GM19468 (cell line): ENCODE results near the gene HPS4.
"Not testable (repeated sequence)": the region's sequence is repeated elsewhere in the genome, so short reads cannot be mapped to it uniquely, and the experiment has no call there.

Source experiments
- ATAC-seq: cut with Tn5 transposase; IDR thresholded peaks from one replicate; pipeline ENCODE4 v1.9.1; 2021; ENCODE audit warnings: mild to moderate bottlenecking, moderate library complexity, moderate number of reproducible peaks; ENCODE audit not compliant: unreplicated experiment; ENCODE audit errors: extremely low read depth

The HPS4 gene

DNA sequence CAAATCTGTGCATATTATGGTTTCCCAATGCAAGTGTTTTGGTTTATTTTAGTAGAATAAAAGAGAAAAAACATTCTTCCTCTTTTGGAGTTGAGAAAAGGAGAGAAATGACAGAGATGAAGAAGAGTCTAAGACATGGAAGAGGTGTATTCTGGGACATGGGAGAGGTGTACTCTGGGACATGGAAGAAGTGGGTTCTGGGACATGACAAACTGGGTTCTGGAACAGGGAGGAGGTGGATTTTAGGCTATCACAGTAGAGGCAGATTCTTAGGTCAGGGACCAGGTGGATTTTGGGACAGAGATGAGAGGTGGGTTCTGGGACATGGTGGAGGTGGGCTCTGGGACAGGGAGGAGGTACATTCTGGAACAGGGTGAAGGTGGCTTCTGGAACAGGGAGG lies 56.7 kb downstream of the HPS4 start:
- ATAC-seq = no peak

DNA sequence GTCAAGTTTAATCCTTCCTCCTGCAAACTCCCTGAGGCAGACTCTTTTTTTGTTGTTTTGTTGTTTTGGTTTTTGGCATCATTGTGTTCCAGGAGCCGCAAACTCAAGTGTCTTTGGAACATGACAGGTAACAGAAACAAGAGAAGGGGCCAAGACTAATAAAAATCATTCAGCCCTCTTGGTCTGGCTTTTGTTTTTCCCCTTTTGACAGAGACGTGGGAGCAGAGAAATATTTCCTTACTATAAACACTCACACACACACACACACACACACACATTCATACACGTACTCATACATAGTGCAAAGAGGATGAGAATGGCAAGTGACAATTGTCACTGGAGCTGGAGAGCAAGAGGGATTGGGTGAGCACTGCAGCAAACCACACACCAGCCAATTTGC lies 65.0 kb downstream of the HPS4 start:
- ATAC-seq = no peak

- ATAC-seq = no peak
Measured at GRCh38 chr22:26417406-26417805, 66.2 kb downstream of the HPS4 start.

- no peak for ATAC-seq
Measured at GRCh38 chr22:26416670-26417276, 66.8 kb downstream of the HPS4 start.

DNA sequence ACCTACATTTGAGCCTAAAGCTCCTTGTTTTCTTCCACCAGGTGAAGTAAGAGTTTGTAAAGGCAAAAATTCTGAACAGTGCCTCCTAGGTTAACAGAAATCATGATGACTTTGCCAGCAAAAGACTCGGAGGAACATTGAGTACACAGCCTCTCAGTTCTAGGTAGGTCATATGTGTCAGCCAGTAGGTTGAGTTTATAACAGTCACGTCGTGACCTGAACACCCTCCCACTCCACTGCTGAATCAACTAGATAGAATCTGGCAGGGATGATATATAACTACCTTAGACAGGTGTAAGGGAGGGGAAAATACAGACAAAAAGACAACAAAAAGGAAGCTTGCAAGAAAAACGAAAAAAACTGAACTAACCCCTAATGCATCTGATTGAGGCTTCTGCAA lies 67.3 kb downstream of the HPS4 start:
- ATAC-seq = no peak

DNA sequence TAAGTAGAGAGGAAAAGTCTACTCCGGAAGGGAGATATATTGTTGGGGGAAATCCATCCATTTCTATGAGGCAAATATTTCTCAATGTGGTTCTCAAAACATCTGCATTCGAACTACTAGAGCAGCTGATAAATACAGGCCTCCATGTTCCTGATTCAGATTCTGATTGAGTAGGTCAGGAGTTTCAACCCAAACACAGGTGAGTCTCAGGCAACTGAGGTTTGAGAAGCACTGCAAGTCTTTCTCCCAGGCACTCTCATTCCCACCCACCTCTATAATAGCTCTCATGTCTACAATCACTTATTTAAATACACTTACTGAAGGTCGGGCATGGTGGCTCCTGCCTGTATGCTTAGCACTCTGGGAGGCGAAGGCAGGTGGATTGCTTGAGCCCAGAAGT lies 69.2 kb downstream of the HPS4 start:
- ATAC-seq = no peak

DNA sequence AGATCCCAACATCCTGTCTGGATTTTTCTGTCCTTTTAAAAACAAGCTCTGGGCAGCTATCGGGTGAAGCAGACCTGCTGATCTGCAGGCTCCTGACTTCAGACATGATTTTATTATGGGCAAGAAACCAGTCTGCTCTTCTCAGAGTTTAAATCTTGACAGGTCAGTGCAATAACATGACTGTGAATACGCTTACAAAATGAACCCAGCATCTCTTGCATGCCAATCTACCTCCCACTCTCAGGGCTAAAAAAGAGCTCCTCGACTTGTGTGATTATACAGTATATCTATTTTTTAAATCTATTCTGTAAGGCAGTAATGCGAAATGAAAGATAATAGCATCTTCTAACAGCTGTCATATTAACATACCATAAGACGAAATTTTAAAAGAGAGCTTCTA lies 73.2 kb downstream of the HPS4 start:
- ATAC-seq = no peak

GRCh38 chr22:26409719-26410335 lies 73.8 kb downstream of the HPS4 start:
- ATAC-seq = no peak

DNA sequence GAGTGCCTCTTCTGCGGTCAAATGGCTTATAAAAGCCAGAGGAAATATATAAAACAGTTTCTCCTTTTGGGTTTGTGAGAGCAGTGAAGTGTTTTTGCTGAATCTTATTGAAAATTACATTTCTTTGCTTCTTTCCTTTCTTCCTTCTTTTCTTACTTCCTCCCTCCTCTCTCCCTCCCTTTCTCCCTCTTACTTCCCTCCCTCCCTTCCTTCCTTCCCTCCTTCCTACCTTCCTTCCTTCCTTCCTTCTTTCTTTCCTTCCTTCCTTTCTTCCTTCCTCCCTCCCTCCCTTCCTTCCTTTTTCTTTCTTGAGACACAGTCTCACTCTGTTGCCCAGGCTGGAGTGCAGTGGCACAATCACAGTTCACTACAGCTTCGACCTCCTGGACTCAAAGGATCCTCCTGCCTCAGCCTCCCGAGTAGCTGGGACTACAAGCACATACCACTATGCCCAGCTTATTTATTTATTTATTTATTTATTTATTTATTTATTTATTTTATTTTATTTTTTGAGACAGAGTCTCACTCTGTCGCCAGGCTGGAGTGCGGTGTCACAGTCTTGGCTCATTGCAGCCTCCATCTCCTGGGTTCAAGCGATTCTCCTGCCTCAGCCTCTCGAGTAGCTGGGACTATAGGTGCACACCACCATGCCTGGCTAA lies 74.9 kb downstream of the HPS4 start:
- ATAC-seq = not testable (repeated sequence)

DNA sequence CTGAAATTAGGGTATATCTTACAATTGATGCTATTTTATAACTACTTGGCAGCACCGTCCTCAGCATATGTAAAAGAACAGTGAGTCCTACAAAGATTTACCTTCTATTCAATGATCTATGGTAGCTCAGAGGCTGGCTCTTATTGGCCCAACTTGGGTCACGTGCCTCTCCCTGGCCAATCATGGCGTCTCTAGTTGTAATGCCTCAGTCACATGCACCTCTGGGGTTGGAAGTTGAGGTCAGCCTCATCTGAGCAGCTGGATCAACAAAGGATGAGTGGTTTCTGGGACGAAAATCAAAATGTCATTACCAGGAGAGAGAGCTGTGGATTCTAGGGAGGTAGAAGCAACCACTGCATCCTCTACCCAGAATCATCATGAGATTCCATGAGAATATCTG lies 77.5 kb downstream of the HPS4 start:
- no peak for ATAC-seq

DNA sequence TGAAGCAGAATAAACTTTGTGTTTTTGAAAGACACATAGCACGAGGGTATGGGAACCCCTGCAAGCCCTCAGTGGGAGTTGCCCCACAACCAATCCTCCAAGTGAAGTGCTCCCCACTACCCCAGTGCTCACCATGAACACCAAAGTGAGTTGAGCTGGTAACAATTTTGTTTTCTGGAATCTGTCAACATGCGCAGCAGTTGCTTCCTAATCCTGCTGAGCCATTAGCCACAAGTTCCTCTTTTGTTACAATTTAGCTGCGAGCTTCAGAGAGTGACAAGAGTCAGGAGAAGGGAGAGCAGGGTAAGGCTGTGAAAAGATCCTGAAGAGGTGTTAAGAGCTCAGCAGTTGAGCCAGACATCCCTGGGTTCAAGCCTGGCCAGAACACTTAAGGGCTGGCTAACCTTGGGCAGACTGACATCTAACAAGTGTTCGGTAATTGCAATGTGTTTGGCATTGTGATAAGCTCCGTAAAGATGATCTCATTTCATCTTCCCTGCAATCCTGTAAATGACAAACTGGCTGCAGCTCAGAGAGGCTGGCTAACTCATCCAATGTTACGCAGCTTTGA lies 78.6 kb downstream of the HPS4 start:
- ATAC-seq = no peak

- ATAC-seq = no peak
Measured at GRCh38 chr22:26401726-26402125, 81.9 kb downstream of the HPS4 start.
